Upper lobe of left lung (tissue), 6 donors: ENCODE data around the gene AFG1L. TPM values are rescaled to one million over a fixed set of nuclear protein-coding genes. Genes with fewer than 3 reads are reported as not detected.
"Not testable (repeated sequence)": the region's sequence is repeated elsewhere in the genome, so short reads cannot be mapped to it uniquely, and the experiment has no call there.

ENCODE experiments used
- ATAC-seq, 2 donors: fragments of 200-7000 bp; cut with Tn5 transposase; one replicate each; pipeline ENCODE4 v1.9.1; 2022; ENCODE audit warnings: mild to moderate bottlenecking in 2 of 2, moderate library complexity in 2 of 2; ENCODE audit not compliant: low FRiP score in 2 of 2
- DNase-seq, 2 donors: peaks; one replicate each; pipeline ENCODE4 v3.0.0-alpha.2; 2019 to 2020
- H3K27ac ChIP-seq, 4 donors: fragments of 200-600 bp; sonication (generic); one replicate each; pipeline ENCODE4 v1.5.1; 2016 to 2019
- H3K27me3 ChIP-seq, 4 donors: fragments of 200-600 bp; sonication (generic); one replicate each; pipeline ENCODE4 v1.5.1; 2017 to 2019
- H3K36me3 ChIP-seq, 4 donors: fragments of 200-600 bp; sonication (generic); one replicate each; pipeline ENCODE4 v1.5.1; 2016 to 2019
- H3K4me1 ChIP-seq, 4 donors: fragments of 200-600 bp; sonication (generic); one replicate each; pipeline ENCODE4 v1.5.1; 2018 to 2019
- H3K4me3 ChIP-seq, 4 donors: fragments of 200-600 bp; sonication (generic); one replicate each; pipeline ENCODE4 v1.5.1; 2017 to 2019; ENCODE audit warnings: mild to moderate bottlenecking in 2 of 4, moderate library complexity in 1 of 4
- H3K9me3 ChIP-seq, 4 donors: fragments of 200-600 bp; sonication (generic); one replicate each; pipeline ENCODE4 v1.5.1; 2018 to 2019
- EP300 ChIP-seq, 4 donors: sonication (generic); formaldehyde crosslinking; IDR thresholded peaks; one replicate each; pipeline ENCODE4 v1.5.1; 2017; ENCODE audit warnings: antibody characterized with exemption in 4 of 4, control low read depth in 2 of 4
- POLR2A ChIP-seq, 4 donors: fragments of 450-650 bp; IDR thresholded peaks; one replicate each; pipeline ENCODE4 v1.5.1; 2016 to 2017; ENCODE audit warnings: antibody characterized with exemption in 4 of 4, mild to moderate bottlenecking in 2 of 4
- POLR2AphosphoS5 ChIP-seq, 2 donors: sonication (generic); formaldehyde crosslinking; IDR thresholded peaks; one replicate each; pipeline ENCODE4 v1.5.1; 2017; ENCODE audit warnings: antibody characterized with exemption in 2 of 2
- WGBS, 2 donors: methylation state at CpG; one replicate each; pipeline ENCODE4 v1.1.5; 2017 to 2018; 5-methylcytosine and 5-hydroxymethylcytosine counted together
- total RNA-seq, 6 donors: library from RNA; depleted of rRNA in 4 of 6; stranded (reverse); fragments of >200 nt in 4 of 6; gene quantifications; one replicate each; pipeline versions ENCODE4 v1.1.0 to v1.2.1, GENCODE V29; 2016 to 2021
- TF ChIP-seq, protein P1 (sequence below), 6 experiments: fragments of 450-650 bp in 4 of 6; fragments of 200-600 bp in 2 of 6; sonication (generic) in 2 of 6; IDR thresholded peaks; one replicate each; pipeline ENCODE4 v1.5.1; 2016 to 2019; ENCODE audit warnings: antibody characterized with exemption in 6 of 6
- donor health status: DM: no; HTN: no; CAD: no; lungs with moderate emphysema.
- donor health status: DM: no; HTN: yes; CAD: no; lungs with severe emphysema.

The AFG1L gene
- total RNA-seq, 6 donors from 2014 or later: 2.6 to 19.9 (median 7.0) TPM

- TF ChIP-seq EP300 (IDR thresholded peaks at IDR 0.05) (peak in 1 of 4 donors; percentile 54), POLR2A (IDR thresholded peaks at IDR 0.05) (peak in 3 of 4 donors; percentile 45 to 90 (median 67)), POLR2AphosphoS5 (IDR thresholded peaks at IDR 0.05) (peak; percentile 76 to 91)
- TF ChIP-seq, protein P1, sequence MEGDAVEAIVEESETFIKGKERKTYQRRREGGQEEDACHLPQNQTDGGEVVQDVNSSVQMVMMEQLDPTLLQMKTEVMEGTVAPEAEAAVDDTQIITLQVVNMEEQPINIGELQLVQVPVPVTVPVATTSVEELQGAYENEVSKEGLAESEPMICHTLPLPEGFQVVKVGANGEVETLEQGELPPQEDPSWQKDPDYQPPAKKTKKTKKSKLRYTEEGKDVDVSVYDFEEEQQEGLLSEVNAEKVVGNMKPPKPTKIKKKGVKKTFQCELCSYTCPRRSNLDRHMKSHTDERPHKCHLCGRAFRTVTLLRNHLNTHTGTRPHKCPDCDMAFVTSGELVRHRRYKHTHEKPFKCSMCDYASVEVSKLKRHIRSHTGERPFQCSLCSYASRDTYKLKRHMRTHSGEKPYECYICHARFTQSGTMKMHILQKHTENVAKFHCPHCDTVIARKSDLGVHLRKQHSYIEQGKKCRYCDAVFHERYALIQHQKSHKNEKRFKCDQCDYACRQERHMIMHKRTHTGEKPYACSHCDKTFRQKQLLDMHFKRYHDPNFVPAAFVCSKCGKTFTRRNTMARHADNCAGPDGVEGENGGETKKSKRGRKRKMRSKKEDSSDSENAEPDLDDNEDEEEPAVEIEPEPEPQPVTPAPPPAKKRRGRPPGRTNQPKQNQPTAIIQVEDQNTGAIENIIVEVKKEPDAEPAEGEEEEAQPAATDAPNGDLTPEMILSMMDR (IDR thresholded peaks at IDR 0.05): peak in 3 of 6 experiments; percentile 6 to 22 (median 19)
- DNase-seq (peak; percentile 98 to 99), ATAC-seq (peak; percentile 98 to 99)
- 0 to 2% methylated on average over 9 to 25 of the region's 83 CpGs for WGBS, 2 donors
- Histone ChIP-seq H3K9me3 (no peaks in the 10 kb centered on the region), H3K27ac (peak within 1 kb of the TSS; percentile 93 to 97 (median 96)), H3K27me3 (no peaks in the 10 kb centered on the region), H3K4me3 (peak within 1 kb of the TSS; percentile 62 to 99 (median 90)), H3K4me1 (peaks cover 20 to 44% (median 34%) of the 10 kb centered on the region in 4 donors), H3K36me3 (peaks cover 0 to 6% (median 0%) of the 10 kb centered on the region in 4 donors)
These were observed 33.9 kb upstream of the AFG1L start, which contains the start of gene SNX3 for GRCh38 chr6:108260809-108261569. TSS of gene SNX3 (minus strand) at chr6:108261040. CDS start at chr6:108260921, 119 bp downstream.

- Histone ChIP-seq H3K27me3 (no peaks in the 10 kb centered on the region), H3K36me3 (no peaks in the 10 kb centered on the region), H3K9me3 (no peaks in the 10 kb centered on the region), H3K27ac (no peak overlapping the region), H3K4me3 (no peak overlapping the region), H3K4me1 (peaks cover 11 to 23% (median 17%) of the 10 kb centered on the region in 4 donors)
- ATAC-seq: no peak
- DNase-seq: no peak
- TF ChIP-seq POLR2AphosphoS5 (IDR thresholded peaks at IDR 0.05) (no peak), EP300 (IDR thresholded peaks at IDR 0.05) (no peak), POLR2A (IDR thresholded peaks at IDR 0.05) (no peak)
- WGBS, 2 donors: 88 to 94% methylated on average over 2 of the region's 2 CpGs
These were observed 31.5 kb upstream of the AFG1L start for GRCh38 chr6:108263371-108263770.

GRCh38 chr6:108268845-108269244 lies 26.0 kb upstream of the AFG1L start:
- H3K27ac ChIP-seq: no peak overlapping the region
- H3K36me3 ChIP-seq: no peaks in the 10 kb centered on the region
- H3K4me1 ChIP-seq: no peaks in the 10 kb centered on the region
- DNase-seq: no peak
- no peak for ATAC-seq
- WGBS, 2 donors: 86 to 95% methylated on average over 3 of the region's 3 CpGs
- H3K9me3 ChIP-seq: no peaks in the 10 kb centered on the region
- no peaks in the 10 kb centered on the region for H3K27me3 ChIP-seq
- TF ChIP-seq, protein P1 (IDR thresholded peaks at IDR 0.05): no peak
- TF ChIP-seq EP300 (IDR thresholded peaks at IDR 0.05) (no peak), POLR2A (IDR thresholded peaks at IDR 0.05) (no peak), POLR2AphosphoS5 (IDR thresholded peaks at IDR 0.05) (no peak)
- H3K4me3 ChIP-seq: no peak overlapping the region

- H3K36me3 ChIP-seq, H3K27ac ChIP-seq, H3K4me1 ChIP-seq, H3K27me3 ChIP-seq, H3K4me3 ChIP-seq, ATAC-seq, H3K9me3 ChIP-seq: not testable (repeated sequence)
- WGBS, 2 donors: 100% methylated on average over 2 of the region's 31 CpGs; no CpG with 5 or more reads in 1 of the 2 donors
- peak in 1 of 2 donors; percentile 56 for DNase-seq
These were observed 24.9 kb upstream of the AFG1L start for GRCh38 chr6:108269955-108270354.

GRCh38 chr6:108274546-108274945 lies 20.3 kb upstream of the AFG1L start:
- WGBS, 2 donors: 70 to 80% methylated on average over 2 of the region's 2 CpGs
- no peak for ATAC-seq

More at GRCh38 chr6:108274546-108274945, 20.3 kb upstream of the AFG1L start:
- Histone ChIP-seq H3K4me1 (no peaks in the 10 kb centered on the region), H3K27ac (no peak overlapping the region), H3K4me3 (no peak overlapping the region), H3K27me3 (no peaks in the 10 kb centered on the region), H3K9me3 (no peaks in the 10 kb centered on the region), H3K36me3 (no peaks in the 10 kb centered on the region)
- no peak for DNase-seq
- TF ChIP-seq EP300 (IDR thresholded peaks at IDR 0.05) (no peak), POLR2AphosphoS5 (IDR thresholded peaks at IDR 0.05) (no peak), POLR2A (IDR thresholded peaks at IDR 0.05) (no peak)
- TF ChIP-seq, protein P1 (IDR thresholded peaks at IDR 0.05): no peak
